ENCODE results near the gene WSB1. TPM values are rescaled to one million over a fixed set of nuclear protein-coding genes. Genes with fewer than 3 reads are reported as not detected.

Gene WSB1
- total and polyA plus RNA-seq, 7 donors, result 32.4 to 53.6 (median 41.3) TPM

DNA sequence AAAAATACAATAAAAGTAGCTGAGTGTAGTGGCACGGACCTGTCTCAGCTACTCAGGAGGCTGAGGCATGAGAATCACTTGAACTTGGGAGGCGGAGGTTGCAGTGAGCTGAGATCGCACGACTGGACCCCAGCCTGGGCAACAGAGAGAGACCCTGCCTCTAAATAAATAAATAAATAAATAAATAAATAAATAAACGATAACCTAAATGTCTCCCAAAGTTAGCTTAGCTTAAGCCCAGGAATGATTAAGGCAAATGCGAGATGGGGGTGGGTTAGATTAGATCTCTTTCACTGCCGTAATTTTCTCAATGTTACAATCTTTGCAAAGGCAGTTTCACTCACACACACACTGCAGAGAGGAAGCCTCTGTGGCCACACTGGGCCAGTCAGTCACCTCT is 46.7 kb downstream of the WSB1 start:
- Histone ChIP-seq H3K27ac (no peak overlapping the region), H3K4me1 (peaks cover 9% of the 10 kb centered on the region), H3K36me3 (ENCODE audit: insufficient read depth in 1 of 2, low read depth in 1 of 2) (no peaks in the 10 kb centered on the region), H3K4me3 (no peak overlapping the region), H3K27me3 (ENCODE audit: insufficient read depth in 3 of 3, low read length in 2 of 3) (no peaks in the 10 kb centered on the region), H3K9me3 (no peaks in the 10 kb centered on the region)
- DNase-seq, result no peak
- intact Hi-C loops (cut with DNase I), result loop anchor here in 1 of 2 donors (10.0 kb wide), 1 partner anchor 46 kb away; the partner anchor contains the start of gene WSB1
- TF ChIP-seq, protein P1, sequence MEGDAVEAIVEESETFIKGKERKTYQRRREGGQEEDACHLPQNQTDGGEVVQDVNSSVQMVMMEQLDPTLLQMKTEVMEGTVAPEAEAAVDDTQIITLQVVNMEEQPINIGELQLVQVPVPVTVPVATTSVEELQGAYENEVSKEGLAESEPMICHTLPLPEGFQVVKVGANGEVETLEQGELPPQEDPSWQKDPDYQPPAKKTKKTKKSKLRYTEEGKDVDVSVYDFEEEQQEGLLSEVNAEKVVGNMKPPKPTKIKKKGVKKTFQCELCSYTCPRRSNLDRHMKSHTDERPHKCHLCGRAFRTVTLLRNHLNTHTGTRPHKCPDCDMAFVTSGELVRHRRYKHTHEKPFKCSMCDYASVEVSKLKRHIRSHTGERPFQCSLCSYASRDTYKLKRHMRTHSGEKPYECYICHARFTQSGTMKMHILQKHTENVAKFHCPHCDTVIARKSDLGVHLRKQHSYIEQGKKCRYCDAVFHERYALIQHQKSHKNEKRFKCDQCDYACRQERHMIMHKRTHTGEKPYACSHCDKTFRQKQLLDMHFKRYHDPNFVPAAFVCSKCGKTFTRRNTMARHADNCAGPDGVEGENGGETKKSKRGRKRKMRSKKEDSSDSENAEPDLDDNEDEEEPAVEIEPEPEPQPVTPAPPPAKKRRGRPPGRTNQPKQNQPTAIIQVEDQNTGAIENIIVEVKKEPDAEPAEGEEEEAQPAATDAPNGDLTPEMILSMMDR (IDR thresholded peaks at IDR 0.05), result no peak
- peak in 1 of 4 donors; percentile 14 for ATAC-seq
- 85 to 88% (median 86%) methylated on average over 7 of the region's 7 CpGs for WGBS, 3 donors

DNA sequence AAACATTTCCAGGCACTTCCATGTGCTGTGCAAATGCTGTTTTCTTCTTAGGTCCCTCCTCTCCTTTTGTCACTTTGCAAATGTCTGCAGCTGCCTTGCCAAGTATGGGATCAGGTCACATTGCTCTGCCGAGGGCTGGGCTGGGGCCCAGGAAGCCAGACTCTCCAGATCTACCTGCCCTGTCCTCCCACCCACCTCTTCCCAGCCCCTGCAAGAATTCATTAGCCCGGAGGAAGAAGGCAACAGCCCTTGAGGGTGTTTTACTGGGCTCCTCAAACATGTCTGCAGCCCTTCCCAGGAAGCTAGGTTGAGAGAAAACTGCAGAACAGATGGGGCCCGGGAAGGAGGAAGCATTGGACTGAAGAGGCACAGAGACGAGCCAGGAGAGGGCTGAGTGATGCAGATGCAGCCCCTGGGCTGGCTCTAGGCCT is 47.1 kb downstream of the WSB1 start:
- TF ChIP-seq, protein P1 (IDR thresholded peaks at IDR 0.05), result no peak
- Histone ChIP-seq H3K27ac (no peak overlapping the region), H3K36me3 (ENCODE audit: insufficient read depth in 1 of 2, low read depth in 1 of 2) (no peaks in the 10 kb centered on the region), H3K4me1 (peaks cover 9% of the 10 kb centered on the region), H3K4me3 (no peak overlapping the region), H3K27me3 (ENCODE audit: insufficient read depth in 3 of 3, low read length in 2 of 3) (no peaks in the 10 kb centered on the region), H3K9me3 (no peaks in the 10 kb centered on the region)
- no peak for DNase-seq
- WGBS, 3 donors, result 23 to 24% (median 24%) methylated on average over 4 of the region's 4 CpGs
- ATAC-seq, result peak; percentile 42 to 58 (median 48)
- intact Hi-C loops (cut with DNase I), result loop anchor here in 1 of 2 donors (10.0 kb wide), 1 partner anchor 46 kb away; the partner anchor contains the start of gene WSB1

DNA sequence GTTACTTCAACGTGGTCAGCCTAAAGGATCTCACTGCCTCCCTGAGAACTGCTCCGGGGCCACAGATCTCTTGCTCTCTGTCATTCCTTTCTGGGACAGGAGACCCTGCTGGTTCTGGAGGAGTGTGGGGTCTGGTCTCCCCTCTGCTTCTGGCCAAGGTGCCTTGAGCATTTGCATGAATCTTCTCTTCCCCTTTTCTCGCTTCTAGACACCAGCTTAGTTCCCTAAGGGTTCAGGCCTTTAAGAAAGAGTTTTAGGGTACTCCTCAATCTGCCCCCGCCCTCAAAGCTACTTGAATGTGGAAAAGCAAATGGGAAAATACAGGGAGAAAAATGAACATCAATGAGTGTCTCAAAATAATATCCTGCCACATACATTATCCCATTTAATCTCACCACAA is 48.1 kb downstream of the WSB1 start:
- no peak for DNase-seq
- TF ChIP-seq, protein P1 (IDR thresholded peaks at IDR 0.05), result no peak
- Histone ChIP-seq H3K4me1 (peaks cover 9% of the 10 kb centered on the region), H3K36me3 (ENCODE audit: insufficient read depth in 1 of 2, low read depth in 1 of 2) (no peaks in the 10 kb centered on the region), H3K27me3 (ENCODE audit: insufficient read depth in 3 of 3, low read length in 2 of 3) (no peaks in the 10 kb centered on the region), H3K4me3 (no peak overlapping the region), H3K27ac (no peak overlapping the region), H3K9me3 (no peaks in the 10 kb centered on the region)
- ATAC-seq, result no peak
- 91 to 96% (median 94%) methylated on average over 4 of the region's 4 CpGs for WGBS, 3 donors
- intact Hi-C loops (cut with DNase I), result loop anchor here in 1 of 2 donors (10.0 kb wide), 1 partner anchor 47 kb away; the partner anchor contains the start of gene WSB1

DNA sequence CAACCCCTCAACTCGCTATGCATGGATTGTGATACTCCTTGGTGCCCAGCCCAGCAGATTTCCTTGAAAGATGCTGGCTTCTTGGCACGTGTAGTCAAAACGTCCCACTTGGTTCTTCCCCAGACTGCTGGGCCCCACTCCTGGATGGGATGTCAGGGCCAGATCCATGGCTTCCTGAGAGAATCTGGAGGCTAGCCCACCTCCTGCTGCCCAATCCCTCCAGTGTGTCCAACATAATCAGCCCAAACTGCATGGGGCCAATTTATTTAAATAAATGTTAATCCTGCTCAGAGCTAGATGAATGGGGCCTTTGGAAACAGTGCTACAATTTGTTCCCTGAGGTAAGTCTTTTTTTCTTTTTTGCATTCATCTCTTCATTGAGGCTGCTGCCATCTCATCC is 49.4 kb downstream of the WSB1 start:
- 60 to 73% (median 70%) methylated on average over 3 of the region's 3 CpGs for WGBS, 3 donors
- H3K4me1 ChIP-seq, result peaks cover 9% of the 10 kb centered on the region
- intact Hi-C loops (cut with DNase I), result loop anchor here in 1 of 2 donors (10.0 kb wide), 1 partner anchor 48 kb away; the partner anchor contains the start of gene WSB1
- no peak for ATAC-seq
- DNase-seq, result no peak
- H3K27ac ChIP-seq, result no peak overlapping the region
- H3K4me3 ChIP-seq, result no peak overlapping the region
- no peaks in the 10 kb centered on the region for H3K36me3 ChIP-seq (ENCODE audit: insufficient read depth in 1 of 2, low read depth in 1 of 2)
- H3K27me3 ChIP-seq (ENCODE audit: insufficient read depth in 3 of 3, low read length in 2 of 3), result no peaks in the 10 kb centered on the region
- H3K9me3 ChIP-seq, result no peaks in the 10 kb centered on the region
- TF ChIP-seq, protein P1 (IDR thresholded peaks at IDR 0.05), result no peak
